Ramos (cell line): ENCODE results near the gene MBTD1.
"Not testable (repeated sequence)": the region's sequence is repeated elsewhere in the genome, so short reads cannot be mapped to it uniquely, and the experiment has no call there.

Experiments
- in situ Hi-C: fragments of 300-500 bp; cut with MboI; formaldehyde crosslinking; loops from one replicate; pipeline ENCODE4 v1.14.3; 2022; ENCODE audit warnings: low sequenced_read_pairs; ENCODE audit not compliant: unreplicated experiment

MBTD1 gene

DNA sequence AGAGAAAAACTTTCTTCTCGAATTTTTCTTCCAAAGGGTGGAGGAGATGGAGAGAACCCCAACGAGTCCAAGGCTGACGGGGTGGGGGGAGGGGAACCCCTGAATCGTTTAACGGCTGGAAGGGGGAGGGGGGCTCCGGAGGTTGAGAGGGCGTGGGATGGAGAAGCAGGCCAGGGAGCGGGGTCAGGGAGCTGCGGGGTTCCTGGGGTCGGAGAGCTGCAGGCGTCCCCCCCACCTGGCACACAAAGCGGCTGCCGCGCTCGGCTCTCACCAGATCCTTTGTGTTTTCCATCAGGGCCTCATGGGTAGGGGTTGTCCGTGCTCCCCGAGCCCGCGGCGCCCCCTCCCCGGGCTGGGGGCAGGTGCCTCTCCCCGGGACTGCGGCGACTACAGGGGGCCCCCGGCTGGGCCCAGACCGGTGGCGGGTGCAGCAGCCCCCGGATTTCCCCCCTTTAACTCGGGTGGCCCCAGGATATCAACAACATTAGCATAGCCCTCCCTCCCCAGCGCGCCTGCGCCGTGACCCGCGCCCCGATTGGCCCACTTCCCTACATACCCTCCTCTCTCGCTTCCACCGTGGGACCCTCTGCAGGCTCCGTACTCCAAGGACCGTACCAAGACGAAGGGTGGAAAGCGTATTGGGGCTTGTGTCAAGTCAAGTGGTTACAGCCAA is at the start of gene MBTD1:
Gene MBTD1, minus strand, starts transcription at position 486 of the 673 bp plus-strand sequence. CDS start 34,888 bp downstream, outside the sequence.
- in situ Hi-C loops: no loop called here

DNA sequence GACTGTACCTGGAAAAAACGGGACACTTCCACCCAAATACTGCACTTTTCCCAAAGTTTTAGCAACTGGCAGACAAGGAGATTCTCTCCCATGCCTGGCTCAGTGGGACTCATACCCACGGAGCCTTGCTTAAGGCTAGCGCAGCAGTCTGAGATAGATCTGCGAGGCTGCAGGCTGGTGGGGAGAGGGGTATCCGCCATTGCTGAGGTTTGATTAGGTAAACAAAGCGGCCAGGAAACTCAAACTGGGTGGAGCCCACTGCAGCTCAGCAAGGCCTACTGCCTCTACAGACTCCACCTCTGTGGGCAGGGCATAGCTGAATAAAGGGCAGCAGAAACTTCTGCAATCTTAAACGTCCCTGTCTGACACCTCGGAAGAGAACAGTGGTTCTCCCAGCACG is 45.3 kb upstream of the MBTD1 start:
- in situ Hi-C loops: no loop called here

GRCh38 chr17:51299859-51300258 is 40.0 kb upstream of the MBTD1 start:
- in situ Hi-C loops: no loop called here

GRCh38 chr17:51298508-51299371 is 38.9 kb upstream of the MBTD1 start:
- in situ Hi-C loops: no loop called here

GRCh38 chr17:51294338-51294737 is 34.5 kb upstream of the MBTD1 start:
- in situ Hi-C loops: not testable (repeated sequence)

GRCh38 chr17:51289696-51290111 is 29.9 kb upstream of the MBTD1 start:
- in situ Hi-C loops: no loop called here

- in situ Hi-C loops: no loop called here
Observed at GRCh38 chr17:51287412-51287811, 27.6 kb upstream of the MBTD1 start.

- in situ Hi-C loops: no loop called here
Observed at GRCh38 chr17:51279183-51279582, 19.3 kb upstream of the MBTD1 start.

DNA sequence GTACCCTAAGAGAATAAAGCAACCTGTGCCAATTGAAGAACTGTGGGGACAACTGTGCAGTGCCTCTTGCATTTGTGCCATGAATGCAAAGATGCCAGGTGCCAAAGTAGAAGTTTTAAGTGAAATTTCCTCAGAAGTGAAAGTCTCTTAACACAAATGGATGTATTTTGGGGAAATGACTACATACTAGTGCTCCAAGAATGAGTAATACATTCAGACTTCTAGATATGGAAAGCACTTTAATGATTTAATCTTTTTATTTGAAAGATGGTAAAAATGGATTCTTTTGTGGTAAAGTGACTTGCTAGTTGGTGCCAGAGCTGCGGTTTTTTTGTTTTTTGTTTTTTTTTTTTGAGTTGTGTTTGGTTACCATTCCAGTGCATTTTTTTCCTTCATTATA is 15.5 kb upstream of the MBTD1 start:
- in situ Hi-C loops: no loop called here

DNA sequence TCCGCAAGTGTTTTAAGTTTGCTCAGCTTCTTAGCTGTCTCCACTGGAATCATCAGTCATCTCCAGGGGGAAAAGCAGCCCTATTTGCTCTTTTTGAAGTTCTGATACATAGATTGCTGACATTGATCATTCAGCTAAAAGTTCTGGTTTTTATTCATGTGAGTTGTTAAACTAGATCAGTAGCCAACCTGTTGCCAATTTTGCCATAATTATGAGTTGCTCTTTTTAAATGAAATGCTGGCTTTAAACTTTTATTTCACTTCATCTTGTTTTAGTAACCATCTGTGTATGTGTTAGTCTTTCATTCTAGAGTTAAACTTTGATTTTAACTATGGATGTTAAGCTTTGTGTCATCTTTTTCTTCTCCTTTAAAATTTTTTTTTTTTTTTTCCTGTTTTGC is 13.0 kb upstream of the MBTD1 start:
- in situ Hi-C loops: no loop called here

- in situ Hi-C loops: no loop called here
Observed at GRCh38 chr17:51270636-51271035, 10.8 kb upstream of the MBTD1 start.

- in situ Hi-C loops: loop anchor here (5.0 kb wide), 1 partner anchor 93 kb away; no protein-coding TSS in a partner anchor
Observed at GRCh38 chr17:51269991-51270390, 10.1 kb upstream of the MBTD1 start.

DNA sequence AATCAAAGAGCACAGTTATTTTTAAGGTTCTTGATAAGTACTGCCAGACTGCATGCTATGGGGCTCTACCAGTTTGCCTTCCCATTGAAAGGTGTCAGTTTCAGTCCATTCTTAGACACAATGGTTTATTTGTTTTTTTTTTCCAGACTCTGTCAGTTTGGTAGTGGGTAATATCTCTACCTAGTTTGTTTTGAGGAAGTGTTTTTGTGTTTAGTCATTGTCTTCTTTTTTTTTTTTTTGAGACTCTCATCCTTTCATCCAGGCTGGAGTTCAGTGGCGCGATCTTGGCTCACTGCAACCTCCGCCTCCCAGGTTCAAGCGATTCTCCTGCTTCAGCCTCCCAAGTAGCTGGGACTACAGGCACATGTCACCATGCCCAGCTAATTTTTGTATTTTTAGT is 4.6 kb upstream of the MBTD1 start:
- in situ Hi-C loops: not testable (repeated sequence)

GRCh38 chr17:51263006-51263405 is 3.2 kb upstream of the MBTD1 start:
- in situ Hi-C loops: no loop called here

DNA sequence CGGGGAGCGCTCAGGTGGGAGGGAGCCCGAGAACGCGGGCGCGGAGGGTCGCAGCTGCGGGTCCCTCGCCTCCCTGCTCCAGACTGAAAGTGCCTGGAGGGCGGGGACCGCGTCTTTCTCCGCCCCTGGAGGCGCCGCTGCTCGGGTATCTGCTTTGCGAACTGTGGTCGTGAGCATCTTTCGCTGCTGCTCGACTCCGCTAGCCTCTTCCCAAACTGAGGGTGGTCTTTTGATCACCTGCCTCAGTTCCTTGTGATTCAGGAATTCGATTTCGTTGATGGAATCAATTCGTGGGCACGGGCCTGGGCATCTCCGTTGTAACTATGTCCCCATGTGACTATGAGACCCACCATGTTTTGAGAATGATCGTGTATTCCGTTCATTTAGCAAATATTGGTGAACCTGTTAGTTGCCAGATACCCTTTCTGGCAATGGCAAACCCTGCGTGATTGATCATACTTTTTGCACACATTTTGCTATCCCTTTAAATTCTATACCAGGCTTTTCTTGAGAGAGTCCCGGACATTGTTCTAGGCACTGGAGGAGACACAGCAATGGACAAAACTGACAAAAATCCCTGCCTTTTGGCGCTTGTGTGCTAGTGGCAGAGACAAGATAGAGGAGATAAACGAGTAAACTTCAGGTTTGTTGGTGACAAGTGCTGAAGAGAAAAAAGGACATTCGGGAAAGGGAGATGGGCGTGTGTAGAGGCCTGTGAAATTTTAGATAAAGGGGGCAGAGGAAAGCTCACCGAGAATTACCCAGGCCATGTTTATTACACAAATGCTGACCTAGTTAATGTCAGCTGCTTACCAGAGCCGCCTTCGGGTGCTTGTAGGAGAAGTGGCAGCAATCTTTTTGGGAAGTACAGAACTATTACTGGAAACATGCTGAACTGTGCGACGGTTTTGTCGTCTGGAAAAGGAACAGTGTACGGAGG is 1.4 kb upstream of the MBTD1 start:
- in situ Hi-C loops: no loop called here

DNA sequence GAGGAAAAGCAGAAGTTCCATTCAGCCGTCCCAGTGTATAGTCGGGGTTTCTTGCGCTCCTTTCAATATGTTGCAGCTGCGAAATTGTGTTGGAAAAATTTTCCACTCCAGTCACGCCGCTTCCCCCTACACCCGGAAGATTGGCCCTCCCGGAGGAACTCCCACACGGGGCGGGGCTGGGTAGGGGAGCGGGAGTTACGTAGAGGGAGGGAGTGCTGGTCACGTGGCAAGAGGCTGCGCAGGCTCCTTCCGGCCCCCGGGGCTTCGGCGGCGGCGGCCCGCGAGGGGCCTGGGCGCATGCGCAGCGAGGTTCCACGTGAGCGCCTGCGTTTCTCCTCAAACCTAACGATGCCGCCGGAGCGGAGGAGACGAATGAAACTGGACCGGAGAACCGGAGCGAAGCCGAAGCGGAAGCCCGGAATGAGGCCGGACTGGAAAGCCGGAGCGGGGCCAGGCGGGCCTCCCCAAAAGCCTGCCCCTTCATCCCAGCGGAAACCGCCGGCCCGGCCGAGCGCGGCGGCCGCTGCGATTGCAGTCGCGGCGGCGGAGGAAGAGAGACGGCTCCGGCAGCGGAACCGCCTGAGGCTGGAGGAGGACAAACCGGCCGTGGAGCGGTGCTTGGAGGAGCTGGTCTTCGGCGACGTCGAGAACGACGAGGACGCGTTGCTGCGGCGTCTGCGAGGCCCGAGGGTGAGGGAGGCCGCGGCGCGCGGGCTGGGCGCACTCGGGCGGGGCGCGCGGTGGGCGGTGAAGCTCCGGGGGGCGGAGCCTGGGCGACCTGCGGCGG is 581 bp upstream of the MBTD1 start, which contains the start of gene UTP18:
Gene UTP18, plus strand, starts transcription at position 310 of the 787 bp plus-strand sequence. Its CDS starts 39 bp downstream, at position 349.
- in situ Hi-C loops: no loop called here

DNA sequence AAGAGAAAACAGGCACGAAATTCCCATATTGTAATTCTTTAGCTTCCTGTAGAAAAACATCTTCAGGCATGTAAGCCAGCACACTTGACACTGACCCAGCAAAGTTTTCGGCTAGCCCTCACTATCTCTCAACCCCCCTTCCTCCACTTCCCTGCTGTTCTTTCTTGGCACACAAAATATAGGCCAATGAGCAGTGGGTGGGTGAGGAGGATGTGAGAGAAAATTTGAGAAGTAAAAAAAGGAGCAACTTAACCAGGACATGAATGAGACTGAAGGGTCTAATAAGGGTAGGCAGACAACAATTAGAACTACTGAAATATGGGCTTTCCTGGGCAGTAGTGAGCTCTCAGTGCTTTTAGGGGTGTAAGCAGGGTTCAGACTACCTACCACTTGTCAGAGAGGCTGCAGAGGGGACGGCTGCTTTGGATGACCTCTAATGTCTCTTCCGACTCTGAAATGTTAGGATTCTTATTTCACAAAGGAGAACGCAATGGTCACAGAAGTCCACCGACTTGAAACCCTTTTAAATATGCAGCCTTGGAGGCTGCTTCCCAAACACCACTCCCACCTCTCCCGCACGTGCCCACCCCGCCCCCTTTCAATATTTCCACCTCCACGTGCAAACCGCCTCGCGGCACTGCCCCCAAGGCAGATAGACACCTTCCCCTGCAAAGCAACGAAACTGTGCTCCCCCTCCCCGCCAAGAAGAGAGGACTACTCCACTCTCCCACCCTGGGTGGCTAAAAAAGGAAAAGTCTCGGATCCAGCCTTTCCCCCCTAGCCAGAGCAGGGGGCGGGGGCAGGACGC is 889 bp downstream of the MBTD1 start:
- in situ Hi-C loops: no loop called here

DNA sequence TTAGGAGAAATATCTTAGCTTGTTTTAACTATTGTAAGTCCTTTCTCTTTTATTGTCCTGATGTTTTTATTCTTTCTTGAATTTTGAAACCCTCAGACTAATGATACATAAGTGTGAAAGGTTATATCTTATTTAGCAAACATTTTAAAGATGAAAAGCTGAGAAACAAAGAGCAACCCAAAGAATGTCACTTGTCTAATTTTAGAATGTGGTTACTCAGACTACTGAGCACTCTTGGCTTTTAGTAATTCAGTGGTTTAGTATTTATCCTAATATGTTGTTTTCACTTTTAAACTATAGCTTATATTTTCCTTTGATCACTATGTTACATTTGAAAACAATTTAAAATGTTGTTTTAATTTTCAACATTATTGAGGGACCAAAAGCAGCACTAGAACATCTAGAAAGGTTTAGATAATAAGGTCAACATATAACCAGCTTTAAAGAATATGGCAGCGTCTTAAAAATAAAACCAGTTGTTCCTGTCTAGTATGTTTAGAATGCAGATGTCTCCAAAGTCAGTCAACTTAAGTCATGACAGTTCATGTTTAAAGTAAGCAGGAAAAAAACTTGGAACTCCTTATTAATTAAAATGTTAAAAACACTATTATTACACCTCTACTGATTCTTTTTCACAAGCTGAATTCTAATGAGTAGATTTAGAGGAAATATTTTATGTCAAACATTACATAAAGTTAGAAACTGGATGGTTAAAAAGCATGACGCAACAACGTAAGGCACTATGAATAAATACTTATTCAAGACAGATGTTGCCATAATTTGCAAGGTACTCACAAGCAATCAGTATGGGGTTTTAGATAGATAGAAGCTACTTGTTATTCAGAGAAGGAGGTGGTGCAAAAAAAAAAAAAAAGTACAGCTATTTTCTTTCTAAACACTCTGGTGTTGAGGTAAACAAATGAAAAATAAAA is 2.4 kb downstream of the MBTD1 start:
- in situ Hi-C loops: no loop called here
